Adipose tissue (tissue), 3 donors: ENCODE measurements around the gene GPRIN2. TPM values are rescaled to one million over a fixed set of nuclear protein-coding genes. Genes with fewer than 3 reads are reported as not detected.

Experiments used
- H3K27ac ChIP-seq: one replicate; pipeline ENCODE4 v1.5.1; 2013; ENCODE audit warnings: low read depth, low read length
- WGBS, 3 donors: extraction: QIAGEN DNeasy Blood & Tissue Kit; methylation state at CpG; one replicate each; pipeline ENCODE4 v1.1.7; 2013; 5-methylcytosine and 5-hydroxymethylcytosine counted together
- polyA plus RNA-seq, 3 donors: library from polyadenylated mRNA; stranded (reverse); fragments of 200-250 nt; gene quantifications; one replicate each; pipeline ENCODE4 v1.2.3, GENCODE V29; 2013
- donor health status: healthy with polysubstance abuse.
- donor health status: Bipolar disorder and iron deficiency.
- donor health status: healthy.

Gene GPRIN2
- polyA plus RNA-seq, 3 donors: 0.11 to 2.3 (median 0.46) TPM

GRCh38 chr10:46527241-46527811 lies 29.1 kb downstream of the GPRIN2 start:
- 86 to 93% (median 93%) methylated on average over 12 of the region's 12 CpGs for WGBS, 3 donors
- no peak overlapping the region for H3K27ac ChIP-seq

GRCh38 chr10:46526682-46527038 lies 29.8 kb downstream of the GPRIN2 start:
- WGBS, 3 donors: 50 to 60% (median 57%) methylated on average over 7 of the region's 7 CpGs

GRCh38 chr10:46525824-46526681 lies 30.4 kb downstream of the GPRIN2 start:
- 84 to 97% (median 97%) methylated on average over 4 of the region's 4 CpGs for whole genome bisulfite sequencing, 3 donors
- no peak overlapping the region for H3K27ac ChIP-seq

More at GRCh38 chr10:46526682-46527038, 29.8 kb downstream of the GPRIN2 start:
- no peak overlapping the region for H3K27ac ChIP-seq

GRCh38 chr10:46525177-46525823 lies 31.2 kb downstream of the GPRIN2 start:
- WGBS, 3 donors: 88 to 93% (median 88%) methylated on average over 5 of the region's 5 CpGs

GRCh38 chr10:46524472-46525176 lies 31.8 kb downstream of the GPRIN2 start:
- 86 to 88% (median 88%) methylated on average over 14 of the region's 14 CpGs for WGBS, 3 donors

More at GRCh38 chr10:46525177-46525823, 31.2 kb downstream of the GPRIN2 start:
- H3K27ac ChIP-seq: no peak overlapping the region

GRCh38 chr10:46523962-46524471 lies 32.4 kb downstream of the GPRIN2 start:
- no peak overlapping the region for H3K27ac ChIP-seq
- 65 to 71% (median 66%) methylated on average over 8 of the region's 8 CpGs for WGBS, 3 donors

More at GRCh38 chr10:46524472-46525176, 31.8 kb downstream of the GPRIN2 start:
- no peak overlapping the region for H3K27ac ChIP-seq

GRCh38 chr10:46523119-46523961 lies 33.1 kb downstream of the GPRIN2 start:
- no peak overlapping the region for H3K27ac ChIP-seq
- 58 to 64% (median 61%) methylated on average over 12 of the region's 12 CpGs for WGBS, 3 donors

GRCh38 chr10:46522295-46523118 lies 34.0 kb downstream of the GPRIN2 start:
- WGBS, 3 donors: 90 to 92% (median 91%) methylated on average over 10 of the region's 10 CpGs

GRCh38 chr10:46520941-46521340 lies 35.5 kb downstream of the GPRIN2 start:
- WGBS, 3 donors: 67 to 81% (median 70%) methylated on average over 5 of the region's 5 CpGs
- no peak overlapping the region for H3K27ac ChIP-seq

More at GRCh38 chr10:46522295-46523118, 34.0 kb downstream of the GPRIN2 start:
- no peak overlapping the region for H3K27ac ChIP-seq

- WGBS, 3 donors: 83 to 91% (median 86%) methylated on average over 5 of the region's 5 CpGs
- no peak overlapping the region for H3K27ac ChIP-seq
These were observed 36.1 kb downstream of the GPRIN2 start for GRCh38 chr10:46520381-46520780.

GRCh38 chr10:46518028-46518725 lies 38.3 kb downstream of the GPRIN2 start:
- 92 to 93% (median 93%) methylated on average over 6 of the region's 6 CpGs for WGBS, 3 donors

GRCh38 chr10:46517541-46517940 lies 38.9 kb downstream of the GPRIN2 start:
- 90 to 95% (median 92%) methylated on average over 5 of the region's 5 CpGs for WGBS, 3 donors
- no peak overlapping the region for H3K27ac ChIP-seq

More at GRCh38 chr10:46518028-46518725, 38.3 kb downstream of the GPRIN2 start:
- H3K27ac ChIP-seq: no peak overlapping the region

- 63 to 78% (median 74%) methylated on average over 11 of the region's 11 CpGs for WGBS, 3 donors
- no peak overlapping the region for H3K27ac ChIP-seq
These were observed 39.6 kb downstream of the GPRIN2 start for GRCh38 chr10:46516660-46517416.

GRCh38 chr10:46515793-46516192 lies 40.7 kb downstream of the GPRIN2 start:
- WGBS, 3 donors: 83 to 88% (median 87%) methylated on average over 3 of the region's 3 CpGs
- H3K27ac ChIP-seq: no peak overlapping the region

- no peak overlapping the region for H3K27ac ChIP-seq
These were observed 41.1 kb downstream of the GPRIN2 start for GRCh38 chr10:46515366-46515765.

GRCh38 chr10:46514899-46515298 lies 41.6 kb downstream of the GPRIN2 start:
- 78 to 80% (median 80%) methylated on average over 3 of the region's 3 CpGs for WGBS, 3 donors
- H3K27ac ChIP-seq: no peak overlapping the region
